ENCODE data around the gene FAM53B. TPM values are rescaled to one million over a fixed set of nuclear protein-coding genes. Genes with fewer than 3 reads are reported as not detected.

Gene FAM53B
- polyA plus RNA-seq, 4 donors: 22.3 to 37.4 (median 25.1) TPM

DNA sequence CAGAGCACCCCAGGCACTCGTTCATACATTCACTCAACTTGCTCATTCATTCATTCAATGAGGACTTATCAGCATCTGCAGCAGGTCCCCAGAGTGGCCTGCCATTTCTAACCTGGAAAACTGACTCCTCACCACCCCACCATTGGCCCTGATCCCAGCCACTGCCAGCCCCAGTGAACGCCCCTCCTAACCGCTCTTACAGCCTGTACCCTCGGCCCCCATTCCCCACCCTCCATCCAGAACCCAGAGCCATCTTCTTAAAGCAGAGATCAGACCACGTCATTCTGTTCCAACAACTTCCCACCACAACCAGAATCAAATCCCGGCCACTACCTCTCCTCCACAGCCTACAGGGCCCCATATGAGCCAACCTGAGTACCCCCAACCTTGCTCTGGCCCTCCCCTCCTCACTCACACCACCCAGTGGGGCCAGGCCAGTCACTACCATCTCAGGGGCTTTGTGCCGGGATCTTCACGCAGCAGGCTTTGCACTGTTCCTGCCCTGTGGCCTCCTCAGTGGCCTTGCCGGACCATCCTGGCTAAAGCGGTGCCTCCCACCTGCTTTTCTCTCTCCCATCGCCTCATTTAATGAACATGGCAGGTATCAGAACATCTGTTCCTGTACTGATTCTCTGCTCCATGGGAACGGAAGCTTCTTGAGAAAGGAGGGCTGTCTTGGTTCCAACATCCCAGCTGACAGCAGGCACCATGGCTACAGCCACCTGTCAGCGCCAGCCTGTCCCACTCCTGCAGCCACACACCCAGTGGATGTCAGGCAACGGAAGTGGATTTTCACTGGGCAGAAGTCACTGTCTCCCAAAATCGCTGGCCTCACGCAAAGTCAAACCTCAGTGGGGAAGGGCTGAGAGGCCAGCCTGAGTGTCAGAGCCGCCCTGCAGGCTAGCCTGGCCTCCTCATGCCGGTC, 45.4 kb downstream of the FAM53B start:
- no peak for DNase-seq (ENCODE audit: low read depth in 4 of 4, low spot score in 3 of 4)

DNA sequence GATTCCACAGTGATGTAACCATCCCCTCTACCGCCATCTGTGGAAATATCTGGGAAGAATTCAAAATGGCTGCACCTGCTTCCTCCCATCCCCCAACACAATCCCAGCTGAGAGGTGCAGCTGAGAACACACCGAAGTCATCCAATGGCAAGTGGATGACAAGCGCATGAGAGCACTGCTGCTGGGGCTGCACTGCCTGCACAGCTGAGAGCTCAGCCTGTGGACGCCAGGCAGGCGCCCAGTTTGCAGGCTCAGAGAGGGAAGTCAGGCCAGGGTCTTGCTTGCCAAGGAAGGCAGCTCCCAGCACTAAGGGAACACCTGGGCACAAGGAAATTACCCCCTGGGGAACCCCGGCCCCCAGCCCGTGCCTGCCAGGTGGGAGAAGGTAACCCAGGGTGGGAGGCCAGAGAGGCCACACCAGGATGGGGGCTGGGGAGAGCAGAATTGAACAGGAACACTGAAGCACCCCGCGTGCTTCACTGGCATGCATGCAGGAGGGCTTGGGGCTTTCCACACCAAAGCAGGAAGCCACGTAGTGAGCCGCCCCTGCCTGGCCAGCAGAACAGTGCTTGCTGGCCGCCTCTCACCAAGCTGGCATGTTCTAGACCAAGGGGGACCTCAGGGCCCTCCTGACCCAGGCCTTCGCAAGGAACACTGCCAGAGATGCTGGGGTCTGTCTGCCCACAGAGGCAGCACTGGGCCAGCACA, 46.2 kb downstream of the FAM53B start:
- DNase-seq (ENCODE audit: low read depth in 4 of 4, low spot score in 3 of 4): no peak

DNA sequence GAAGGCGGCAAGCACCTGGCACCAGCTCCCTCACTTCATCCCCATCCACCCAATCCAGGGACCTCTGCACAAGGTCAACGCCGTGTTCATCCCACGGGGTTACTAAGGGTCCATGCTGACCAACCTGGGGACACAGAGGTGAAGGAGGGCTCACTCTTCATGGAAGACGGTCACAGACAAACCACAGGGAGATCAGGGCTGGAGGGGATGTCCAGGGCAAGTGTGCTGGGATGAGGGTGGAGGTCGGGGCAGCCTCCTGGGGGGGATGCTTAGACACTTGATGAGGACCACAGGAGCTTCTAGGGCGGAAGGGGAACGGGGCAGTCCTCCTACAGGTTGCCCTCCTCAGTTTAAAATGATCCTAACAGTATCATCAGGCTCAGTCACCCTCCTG, 46.7 kb downstream of the FAM53B start:
- no peak for DNase-seq (ENCODE audit: low read depth in 4 of 4, low spot score in 3 of 4)

DNA sequence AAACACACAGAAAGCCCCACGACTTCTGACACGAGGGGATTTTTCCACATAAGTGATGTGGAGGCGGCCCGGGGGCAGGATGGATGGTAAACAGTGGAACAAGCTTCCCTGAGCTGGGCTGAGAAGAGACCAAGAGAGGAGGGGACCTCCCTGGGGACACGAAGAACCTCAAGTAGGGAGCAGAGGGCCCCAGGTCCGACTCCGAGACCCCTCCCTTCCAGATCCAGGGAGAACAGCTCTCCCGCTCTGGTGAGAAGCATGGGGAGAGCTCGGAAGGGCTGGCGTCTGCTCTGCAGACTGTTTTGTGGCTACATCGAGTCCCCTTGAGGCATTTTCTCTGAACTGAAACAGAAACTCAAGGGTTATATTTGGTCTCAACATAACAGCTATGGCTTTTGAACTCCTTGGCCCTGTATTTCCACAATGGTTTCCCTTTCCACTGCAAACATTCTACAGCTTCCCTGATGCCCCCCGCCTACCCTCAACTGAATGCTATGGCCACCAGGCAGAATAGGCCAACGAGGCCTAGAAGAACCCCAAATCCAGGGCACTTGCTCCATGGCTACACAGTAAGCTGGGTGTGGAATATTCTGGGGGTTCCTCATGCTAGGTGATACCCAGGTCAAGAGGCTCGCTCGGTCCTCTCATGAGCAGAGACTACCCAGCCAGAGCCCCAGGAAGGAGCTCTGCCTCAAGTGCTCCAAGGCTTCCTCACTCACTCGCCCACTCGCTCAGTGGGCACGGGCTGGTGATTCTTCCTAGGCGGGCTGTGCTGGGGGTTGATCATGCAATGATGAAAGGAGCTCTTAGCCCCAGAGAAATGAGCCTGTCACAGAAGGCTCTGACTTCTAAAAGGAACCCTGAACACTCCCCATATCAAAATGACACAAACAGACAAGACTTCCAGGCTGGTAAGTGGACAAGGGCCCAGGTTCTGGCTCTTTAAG, 47.5 kb downstream of the FAM53B start:
- no peak for DNase-seq (ENCODE audit: low read depth in 4 of 4, low spot score in 3 of 4)

DNA sequence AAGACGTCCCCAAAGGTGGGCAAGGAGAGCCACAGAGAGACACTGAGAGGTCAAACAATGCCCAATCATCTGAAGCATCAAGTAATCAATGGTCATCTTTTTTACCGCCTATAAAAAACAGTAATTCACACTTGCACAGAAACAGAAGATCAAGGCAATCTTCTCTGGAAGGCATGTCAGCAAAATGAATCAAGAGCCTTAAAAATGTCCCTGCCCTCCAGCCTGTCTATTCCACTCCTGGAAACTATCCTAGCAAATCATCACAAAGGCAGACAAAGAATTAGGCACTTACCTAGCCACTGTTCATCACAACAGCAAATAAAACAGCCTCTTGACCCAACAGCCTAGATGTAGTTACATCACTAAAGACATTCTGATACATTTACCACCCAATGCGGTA, 48.9 kb downstream of the FAM53B start:
- DNase-seq (ENCODE audit: low read depth in 4 of 4, low spot score in 3 of 4): no peak

DNA sequence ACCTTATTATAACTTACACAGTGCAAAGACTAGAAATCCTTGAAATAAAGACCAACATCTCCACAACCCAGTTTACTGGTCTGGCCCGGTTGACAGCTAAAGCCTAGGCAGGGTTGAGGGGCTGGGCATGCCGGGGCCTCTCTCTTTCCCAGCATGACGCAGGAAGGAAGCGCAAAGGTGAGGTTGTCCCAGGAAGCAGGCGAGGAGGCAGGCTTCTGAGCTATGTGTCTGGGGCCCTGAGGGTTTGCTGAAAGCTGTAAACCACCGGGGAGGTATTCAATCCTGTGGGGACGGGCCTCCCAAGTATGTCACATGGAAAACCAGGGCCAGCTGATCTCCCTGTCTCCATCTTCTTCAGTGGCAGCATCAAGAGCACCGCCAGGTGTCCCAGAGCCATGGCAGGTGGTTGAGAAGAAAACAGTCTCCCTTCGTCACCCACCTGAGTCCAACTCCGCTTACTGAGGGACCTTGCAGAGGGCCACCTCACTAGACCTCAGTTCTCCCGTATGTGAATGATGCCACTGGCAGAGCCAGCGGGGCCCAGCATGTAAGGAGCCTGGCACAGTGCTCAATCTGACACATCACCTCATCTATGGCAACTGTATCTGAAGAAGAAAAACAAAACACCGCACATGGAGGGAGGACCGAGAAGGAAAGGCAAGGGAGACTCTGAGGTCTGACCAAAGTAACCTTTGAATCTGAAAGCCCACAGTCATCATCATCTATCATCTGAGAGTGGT, 49.5 kb downstream of the FAM53B start:
- no peak for DNase-seq (ENCODE audit: low read depth in 4 of 4, low spot score in 3 of 4)

DNA sequence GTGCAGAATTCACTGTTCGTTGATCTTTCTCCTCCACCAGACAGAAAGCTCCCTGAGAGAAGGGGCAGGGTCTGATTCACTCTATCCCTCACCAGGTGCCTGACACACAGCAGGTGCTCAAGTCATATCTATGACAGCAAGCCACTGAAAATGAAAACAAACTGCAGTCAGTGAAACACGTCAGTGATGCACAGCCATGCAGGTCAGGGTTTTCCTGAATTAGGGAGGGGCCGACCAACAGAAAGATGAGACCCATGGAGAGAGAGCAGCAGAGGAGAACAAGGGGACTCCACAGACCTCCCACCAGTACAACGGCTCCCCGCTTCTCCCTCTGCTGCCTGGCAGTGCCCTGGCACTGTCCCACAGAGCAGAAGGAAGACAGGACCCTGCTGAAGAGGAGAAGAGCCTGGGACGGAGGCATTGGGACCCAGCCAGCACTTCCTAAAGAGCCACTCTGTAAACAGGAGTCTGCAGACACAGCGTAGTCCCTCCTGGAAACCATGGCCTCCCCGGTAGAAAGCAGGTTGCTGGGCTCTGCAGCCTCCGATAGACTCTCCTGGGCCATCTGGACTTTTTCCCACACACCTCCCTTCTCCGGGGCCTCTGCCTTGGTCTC, 50.3 kb downstream of the FAM53B start:
- no peak for DNase-seq (ENCODE audit: low read depth in 4 of 4, low spot score in 3 of 4)

DNA sequence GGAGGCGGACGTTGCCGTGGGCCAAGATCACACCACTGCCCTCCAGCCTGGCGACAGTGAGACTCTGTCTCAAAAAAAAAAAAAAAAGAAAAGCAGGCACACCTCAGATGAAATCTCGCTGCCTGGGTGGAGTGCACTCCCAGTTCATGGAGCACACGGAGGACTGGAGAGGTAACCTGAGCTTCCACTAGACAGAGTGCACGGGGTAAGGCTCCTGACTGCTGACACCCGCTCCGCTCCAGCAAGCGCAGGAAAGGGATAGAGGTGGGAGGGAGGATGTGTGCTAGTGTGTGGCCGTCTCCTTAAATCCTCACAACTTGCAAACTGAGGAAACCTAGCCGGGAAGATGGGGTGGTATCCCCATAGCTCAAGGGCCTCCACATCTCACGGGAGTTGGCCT, 50.8 kb downstream of the FAM53B start:
- peak in 1 of 4 donors; percentile 79 for DNase-seq (ENCODE audit: low read depth in 4 of 4, low spot score in 3 of 4)

DNA sequence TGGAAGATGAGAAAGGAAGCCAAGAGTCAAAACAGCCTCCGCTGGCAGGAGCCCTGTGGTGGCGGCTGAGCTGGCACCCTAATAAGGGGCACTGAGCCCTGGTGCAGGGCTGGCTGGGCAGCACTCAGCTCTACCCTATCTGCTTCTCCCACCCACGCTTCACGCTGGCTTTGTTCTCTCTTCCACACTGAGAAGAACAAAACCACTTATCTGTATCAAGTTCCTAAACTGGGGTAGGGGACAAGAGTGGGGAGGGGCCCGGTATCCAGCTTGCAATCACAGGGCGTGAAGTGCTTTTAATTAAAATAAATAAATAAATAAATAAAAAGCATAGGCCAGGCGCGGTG, 52.1 kb downstream of the FAM53B start:
- DNase-seq (ENCODE audit: low read depth in 4 of 4, low spot score in 3 of 4): no peak

DNA sequence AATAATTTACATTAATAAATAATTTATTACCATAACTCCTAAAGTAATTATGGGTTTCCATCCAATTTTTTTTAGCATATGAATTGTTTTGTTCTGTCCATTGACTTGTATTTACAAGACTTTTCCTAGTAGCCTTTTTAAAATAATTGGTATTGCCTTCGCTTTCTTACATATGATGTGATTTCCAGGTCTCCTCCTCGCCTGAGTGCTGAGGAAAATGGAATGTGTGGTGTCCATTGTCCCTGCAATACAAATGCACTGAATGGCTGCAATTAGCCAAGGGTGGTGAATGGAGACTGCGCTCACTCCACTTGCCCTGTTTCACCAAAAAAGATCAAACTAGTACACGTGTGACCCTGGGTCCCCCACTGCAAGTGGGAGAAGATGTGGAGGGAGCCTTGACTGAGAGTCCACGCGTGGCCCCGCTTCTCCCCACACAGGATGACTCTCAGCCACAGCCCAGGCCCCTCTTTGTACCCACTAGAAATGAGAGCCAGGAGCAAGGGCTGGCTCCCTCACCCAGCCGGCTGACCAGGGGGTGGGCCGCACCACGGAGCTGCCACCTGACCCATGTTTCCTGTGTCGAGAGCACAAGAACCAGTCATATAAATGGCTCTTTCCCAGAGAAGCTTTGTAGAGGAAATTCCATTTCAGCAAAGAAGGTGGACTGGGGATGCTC, 52.6 kb downstream of the FAM53B start:
- DNase-seq (ENCODE audit: low read depth in 4 of 4, low spot score in 3 of 4): no peak

DNA sequence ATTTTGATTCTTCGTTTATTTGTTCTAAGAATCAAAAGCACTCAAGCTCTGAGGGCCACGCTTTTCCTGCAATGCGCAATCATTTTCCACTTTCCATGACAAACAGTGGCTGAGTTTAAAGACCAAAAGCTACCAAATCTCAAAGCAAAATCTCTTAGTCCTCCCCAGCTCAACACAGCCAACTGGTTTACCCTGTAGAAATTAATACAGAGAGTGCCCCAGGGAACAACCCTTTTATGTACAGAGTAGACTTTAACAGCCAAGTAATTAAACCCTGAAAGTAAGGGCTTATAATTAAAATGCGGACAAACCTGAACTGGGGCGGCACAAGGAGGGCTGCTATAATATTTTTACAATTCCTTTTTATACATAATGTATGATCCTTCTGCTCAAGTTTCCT, 53.2 kb downstream of the FAM53B start:
- no peak for DNase-seq (ENCODE audit: low read depth in 4 of 4, low spot score in 3 of 4)

DNA sequence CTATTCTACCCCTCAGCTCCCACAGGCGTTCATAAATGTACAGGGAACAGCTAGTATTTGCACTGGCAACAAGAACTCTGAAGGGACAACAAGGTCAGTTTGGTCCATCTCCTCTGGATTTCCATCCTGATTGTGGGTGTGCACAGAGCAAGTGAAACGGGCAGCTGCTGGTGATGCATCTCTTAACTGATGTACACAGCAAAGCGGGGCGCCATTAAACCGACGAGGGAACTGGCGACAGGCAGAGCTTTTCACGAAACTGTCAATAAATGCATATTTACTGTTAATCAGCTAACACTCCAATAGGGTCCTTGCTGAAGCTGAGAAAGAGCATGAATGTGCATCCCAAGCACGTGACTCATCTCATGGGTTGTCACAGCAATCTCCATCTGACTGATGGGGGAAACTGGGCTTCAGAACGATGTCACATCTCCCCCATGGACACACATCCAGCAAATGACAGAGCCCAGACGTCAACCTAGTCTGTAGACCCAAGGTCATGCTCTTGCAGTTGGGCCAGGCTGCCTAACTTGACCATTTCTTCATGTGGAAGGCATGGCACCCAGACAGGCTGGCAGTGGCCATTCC, 54.2 kb downstream of the FAM53B start:
- no peak for DNase-seq (ENCODE audit: low read depth in 4 of 4, low spot score in 3 of 4)

DNA sequence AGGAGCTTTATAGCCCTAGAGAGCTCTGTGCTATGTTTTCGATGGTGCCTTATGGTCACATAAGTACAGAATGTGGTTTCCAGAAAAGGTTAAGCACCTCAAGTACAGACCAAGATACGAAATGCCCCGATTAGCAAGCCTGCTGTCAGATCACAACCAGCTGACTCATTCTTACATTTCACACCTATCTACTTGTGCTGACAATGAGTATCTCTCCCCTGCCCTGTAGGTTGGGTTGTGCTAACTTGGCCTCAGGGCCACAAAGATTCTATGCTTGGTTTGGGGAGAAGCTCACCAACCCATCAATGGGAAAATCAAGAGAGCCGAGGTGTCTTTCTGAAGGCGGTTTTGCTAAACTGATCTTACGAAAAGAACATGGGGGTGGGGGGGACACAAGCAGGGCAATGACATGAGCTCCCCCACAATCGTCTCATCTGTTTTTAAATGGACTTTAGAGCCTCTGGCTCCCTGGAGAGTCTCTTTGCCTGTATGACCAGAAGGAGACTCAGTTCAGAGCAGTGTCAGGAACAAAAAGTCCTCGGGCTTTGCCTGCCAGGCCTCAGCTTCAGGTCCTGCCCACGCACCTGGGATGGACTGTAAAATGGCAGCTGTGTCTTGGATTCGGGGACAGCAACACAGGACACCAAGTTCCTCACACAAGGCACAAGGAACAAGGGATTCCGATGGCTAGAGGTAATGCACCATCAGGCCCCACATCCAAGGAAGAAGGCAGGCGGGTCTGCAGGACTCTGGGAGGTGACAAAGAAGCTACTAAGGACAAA, 55.1 kb downstream of the FAM53B start:
- no peak for DNase-seq (ENCODE audit: low read depth in 4 of 4, low spot score in 3 of 4)

DNA sequence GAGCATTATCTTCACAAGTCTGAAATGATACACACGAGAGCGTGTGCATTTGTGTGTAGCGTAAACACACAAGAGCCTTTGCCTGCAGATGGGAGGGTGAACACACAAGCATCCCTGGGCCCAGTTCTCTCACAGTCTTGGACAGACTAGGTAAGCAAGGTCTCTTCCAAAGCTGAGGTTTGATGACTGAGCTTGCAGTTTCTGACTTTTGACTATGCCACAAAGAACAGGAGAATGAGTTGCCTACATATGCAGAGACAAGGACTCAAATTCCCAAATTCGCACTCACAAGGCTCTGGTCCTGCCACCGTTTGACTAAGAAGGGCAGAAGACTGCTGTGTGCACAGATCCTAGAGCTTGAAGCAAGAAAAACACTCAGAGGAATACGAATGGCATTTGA, 55.8 kb downstream of the FAM53B start:
- no peak for DNase-seq (ENCODE audit: low read depth in 4 of 4, low spot score in 3 of 4)

DNA sequence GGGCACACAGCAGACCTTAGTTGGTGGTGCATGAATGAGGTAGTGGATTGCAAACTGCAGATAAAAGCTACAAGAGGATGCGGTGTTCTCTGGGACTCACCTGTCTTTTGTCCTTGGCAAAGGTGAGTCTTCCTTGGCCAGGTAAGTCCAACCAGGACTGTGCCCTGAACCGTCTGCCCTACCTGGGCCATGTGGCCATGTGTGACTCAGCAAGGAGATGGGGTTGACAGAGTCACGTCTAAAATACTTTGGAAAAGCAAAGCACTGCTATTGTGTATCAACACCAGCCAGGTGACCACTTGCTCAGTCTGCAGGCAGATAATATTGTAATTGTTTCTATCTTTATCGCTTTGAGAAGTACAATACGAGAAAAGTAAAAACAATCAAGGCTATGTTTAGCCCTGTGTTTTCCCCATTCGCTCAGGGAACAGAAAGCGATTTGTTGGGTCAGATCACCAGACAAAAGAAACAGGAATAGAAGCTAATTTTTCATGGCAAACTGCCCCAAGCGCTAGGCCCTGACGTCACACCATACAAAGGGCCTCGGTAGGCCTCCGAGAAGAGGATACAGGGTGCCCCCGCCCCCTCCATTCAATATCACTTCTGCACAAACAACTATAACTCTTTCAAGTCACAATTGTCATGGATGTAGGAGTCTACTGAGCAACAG, 57.3 kb downstream of the FAM53B start:
- DNase-seq (ENCODE audit: low read depth in 4 of 4, low spot score in 3 of 4): no peak

DNA sequence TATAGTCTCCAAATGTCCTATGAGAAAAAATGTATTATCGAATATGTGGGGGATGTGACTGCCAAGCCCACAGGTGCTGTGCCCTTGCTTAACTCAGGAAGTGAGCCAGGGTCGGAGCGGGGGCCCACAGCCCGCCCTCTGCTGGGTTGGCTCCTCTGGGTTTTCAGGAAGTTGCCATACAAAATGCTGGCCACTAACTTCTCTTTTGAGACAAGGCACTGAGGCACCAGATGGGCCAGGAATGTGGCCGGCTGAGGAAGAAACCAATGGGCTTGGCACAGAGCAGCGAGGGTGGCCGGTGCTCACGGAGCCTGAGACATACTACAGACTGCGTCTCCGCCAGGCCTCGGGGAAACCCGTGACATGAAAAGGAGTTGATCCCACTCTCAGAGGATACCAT, 58.9 kb downstream of the FAM53B start:
- DNase-seq (ENCODE audit: low read depth in 4 of 4, low spot score in 3 of 4): no peak

DNA sequence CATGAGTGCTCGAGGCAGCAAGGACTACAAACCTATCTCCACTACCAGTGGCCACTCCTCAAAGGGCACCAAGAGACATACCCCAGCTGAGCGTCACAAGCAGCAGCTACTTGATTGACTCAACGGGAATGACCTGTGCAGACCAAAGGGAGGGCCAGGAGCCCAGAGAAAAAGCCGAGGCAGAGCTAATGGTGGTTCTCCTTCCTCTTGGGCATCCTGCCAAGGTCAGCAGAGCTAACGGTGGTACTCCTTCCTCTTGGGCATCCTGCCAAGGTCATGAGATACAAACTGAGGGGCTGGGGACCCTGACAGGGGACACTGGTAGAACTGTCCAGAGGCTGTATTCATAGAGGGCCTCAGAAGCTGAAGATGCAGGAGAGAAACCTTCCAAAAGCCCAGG, 60.4 kb downstream of the FAM53B start:
- DNase-seq (ENCODE audit: low read depth in 4 of 4, low spot score in 3 of 4): no peak

Data from left renal pelvis (tissue), 4 donors.